GDM1 (cell line): ENCODE data around the gene FBXO40.
"Not testable (repeated sequence)": the region's sequence is repeated elsewhere in the genome, so short reads cannot be mapped to it uniquely, and the experiment has no call there.

Experiments
- DNase-seq: peaks from one replicate; lab custom pipeline; 2025; lab: John Stamatoyannopoulos, UW

The FBXO40 gene

GRCh38 chr3:121592856-121593702 is at the start of gene FBXO40:
TSS of gene FBXO40 (plus strand) at chr3:121593379. CDS start at chr3:121620576, 27,197 bp downstream.
- DNase-seq = no peak

GRCh38 chr3:121545049-121545573 is 48.1 kb upstream of the FBXO40 start:
- peak; percentile 46 for DNase-seq

GRCh38 chr3:121545574-121546455 is 47.4 kb upstream of the FBXO40 start, which contains the start of gene POLQ:
TSS of gene POLQ (minus strand) at chr3:121545988. CDS start at chr3:121545877, 111 bp downstream.
- DNase-seq = peak; percentile 87

GRCh38 chr3:121552379-121552778 is 40.8 kb upstream of the FBXO40 start:
- DNase-seq = no peak

GRCh38 chr3:121552797-121553196 is 40.4 kb upstream of the FBXO40 start:
- DNase-seq = no peak

- DNase-seq = no peak
Measured at GRCh38 chr3:121557426-121557934, 35.7 kb upstream of the FBXO40 start.

- no peak for DNase-seq
Measured at GRCh38 chr3:121562148-121562547, 31.0 kb upstream of the FBXO40 start.

GRCh38 chr3:121566773-121567172 is 26.4 kb upstream of the FBXO40 start:
- no peak for DNase-seq

GRCh38 chr3:121567649-121568048 is 25.5 kb upstream of the FBXO40 start, which contains the start of gene ARGFX:
TSS of gene ARGFX (plus strand) at chr3:121567949. CDS start at chr3:121570714, 2,765 bp downstream.
- no peak for DNase-seq

GRCh38 chr3:121574449-121574848 is 18.7 kb upstream of the FBXO40 start:
- no peak for DNase-seq

- no peak for DNase-seq
Measured at GRCh38 chr3:121581691-121582090, 11.5 kb upstream of the FBXO40 start.

- DNase-seq = no peak
Measured at GRCh38 chr3:121584418-121584817, 8.8 kb upstream of the FBXO40 start.

- not testable (repeated sequence) for DNase-seq
Measured at GRCh38 chr3:121593806-121594205, 627 bp downstream of the FBXO40 start.

- DNase-seq = no peak
Measured at GRCh38 chr3:121594850-121595249, 1.7 kb downstream of the FBXO40 start.

GRCh38 chr3:121595765-121596406 is 2.7 kb downstream of the FBXO40 start:
- no peak for DNase-seq

GRCh38 chr3:121598564-121598963 is 5.4 kb downstream of the FBXO40 start:
- no peak for DNase-seq

GRCh38 chr3:121599900-121600299 is 6.7 kb downstream of the FBXO40 start:
- not testable (repeated sequence) for DNase-seq

GRCh38 chr3:121601212-121601812 is 8.1 kb downstream of the FBXO40 start:
- DNase-seq = no peak

- DNase-seq = no peak
Measured at GRCh38 chr3:121604759-121605158, 11.6 kb downstream of the FBXO40 start.

- no peak for DNase-seq
Measured at GRCh38 chr3:121606106-121606505, 12.9 kb downstream of the FBXO40 start.

GRCh38 chr3:121619691-121620090 is 26.5 kb downstream of the FBXO40 start:
- DNase-seq = no peak
